Effector memory CD8-positive, alpha-beta T cell (primary cell): ENCODE measurements around the gene BBS9.

ENCODE experiments used
- ATAC-seq: fragments of 150-1000 bp; cut with Tn5 transposase; replicated peaks from 2 replicates; pipeline ENCODE4 v1.10.0; 2021; ENCODE audit warnings: mild to moderate bottlenecking, moderate library complexity
- DNase-seq, 3 experiments: peaks; one replicate each; pipeline ENCODE4 v3.0.0; 2021
- H3K27ac Mint-ChIP-seq, 2 donors: one replicate each; pipeline ENCODE4 v1.8.0; 2022; ENCODE audit warnings: mild to moderate bottlenecking in 2 of 2, mixed read lengths in 2 of 2, moderate library complexity in 2 of 2
- H3K27me3 Mint-ChIP-seq, 2 donors: one replicate each; pipeline ENCODE4 v1.8.0; 2022; ENCODE audit warnings: mixed read lengths in 2 of 2
- H3K36me3 Mint-ChIP-seq: one replicate; pipeline ENCODE4 v1.8.0; 2022; ENCODE audit warnings: mild to moderate bottlenecking, moderate library complexity, mixed read lengths; ENCODE audit not compliant: insufficient read depth
- H3K4me1 Mint-ChIP-seq, 2 donors: one replicate each; pipeline ENCODE4 v1.8.0; 2022; ENCODE audit warnings: low read depth in 2 of 2, mixed read lengths in 2 of 2
- H3K4me3 Mint-ChIP-seq, 2 donors: one replicate each; pipeline ENCODE4 v1.8.0; 2022; ENCODE audit warnings: mild to moderate bottlenecking in 2 of 2, mixed read lengths in 2 of 2, moderate library complexity in 2 of 2
- H3K9me3 Mint-ChIP-seq, 2 donors: one replicate each; pipeline ENCODE4 v1.8.0; 2022; ENCODE audit warnings: mixed read lengths in 2 of 2

Gene BBS9

DNA sequence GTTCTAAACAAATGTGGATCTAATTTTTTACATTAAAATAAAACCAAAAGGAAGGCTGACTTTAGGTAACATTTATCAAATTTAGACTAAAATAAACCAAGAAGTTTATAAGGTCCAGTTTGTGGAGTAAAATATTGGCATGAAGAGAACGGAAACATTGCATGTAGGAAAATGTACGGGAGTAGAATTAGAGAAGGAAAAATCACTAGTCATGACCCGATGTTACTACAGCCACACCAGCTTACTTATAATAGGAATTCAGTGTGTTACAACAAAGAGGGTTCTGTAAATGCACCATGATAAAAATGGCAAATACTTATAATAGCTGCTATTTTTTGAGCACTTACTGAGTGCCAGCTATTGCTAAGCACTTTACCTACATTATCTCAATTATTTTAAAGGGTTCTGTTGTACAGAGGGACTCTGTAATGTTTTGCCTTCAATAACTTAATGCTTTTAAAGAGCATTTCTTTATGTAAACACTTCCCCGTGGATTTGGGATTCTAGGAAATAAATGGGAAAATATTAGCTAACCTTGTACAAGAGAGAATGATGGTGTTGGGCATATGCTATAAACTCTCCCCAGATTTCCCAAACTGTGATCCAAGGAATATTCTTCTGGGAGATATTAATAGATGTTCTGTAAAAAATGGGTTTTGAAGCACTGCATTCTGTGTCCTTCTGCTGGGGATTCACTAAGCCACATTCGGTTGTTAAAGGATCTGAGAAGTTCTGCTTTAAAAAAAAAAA is 296.7 kb downstream of the BBS9 start:
- Mint-ChIP-seq H3K9me3 (no peaks in the 10 kb centered on the region), H3K27me3 (no peaks in the 10 kb centered on the region), H3K27ac (no peak overlapping the region), H3K4me1 (no peaks in the 10 kb centered on the region), H3K4me3 (no peak overlapping the region), H3K36me3 (no peaks in the 10 kb centered on the region)
- DNase-seq (no peak), ATAC-seq (no peak)

DNA sequence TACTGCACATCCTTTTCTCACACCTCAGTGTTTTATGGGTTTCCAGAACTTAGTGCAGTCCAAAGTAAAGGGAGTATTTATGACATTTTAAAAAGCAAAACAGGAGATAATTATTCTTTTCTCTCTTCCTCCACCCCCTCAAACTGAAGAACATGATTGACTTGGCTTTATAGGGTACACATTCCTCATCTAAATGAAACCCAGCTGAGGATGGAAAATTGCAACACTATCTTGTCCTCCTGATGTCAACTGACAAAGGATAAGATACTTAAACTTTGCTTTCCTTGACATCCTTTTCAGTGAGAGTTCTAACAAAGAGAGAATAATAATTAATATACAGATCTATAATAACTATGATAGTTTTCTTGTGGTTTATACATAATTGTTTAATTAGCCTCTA is 299.1 kb downstream of the BBS9 start:
- Mint-ChIP-seq H3K4me1 (no peaks in the 10 kb centered on the region), H3K27me3 (no peaks in the 10 kb centered on the region), H3K9me3 (no peaks in the 10 kb centered on the region), H3K27ac (no peak overlapping the region), H3K36me3 (no peaks in the 10 kb centered on the region), H3K4me3 (no peak overlapping the region)
- DNase-seq (no peak), ATAC-seq (no peak)

DNA sequence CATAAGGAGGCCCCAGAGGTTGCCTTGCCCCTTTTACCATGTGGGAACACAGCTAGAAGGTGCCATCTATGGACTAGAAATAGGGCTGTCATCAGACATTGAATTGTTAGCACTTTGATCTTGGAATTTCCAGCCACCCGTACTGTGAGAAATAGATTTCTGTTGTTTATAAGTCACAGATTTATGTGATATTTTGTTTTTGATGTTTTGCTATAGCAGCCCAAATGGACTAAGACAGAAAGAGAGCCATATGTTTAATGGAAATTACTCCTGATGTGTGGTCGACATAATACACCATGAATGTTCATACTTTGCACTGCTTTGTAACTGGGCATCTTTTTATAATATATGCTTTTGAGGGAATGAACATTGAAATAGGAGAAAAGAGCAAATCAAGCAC is 302.2 kb downstream of the BBS9 start:
- H3K9me3 Mint-ChIP-seq = no peaks in the 10 kb centered on the region
- no peaks in the 10 kb centered on the region for H3K4me1 Mint-ChIP-seq
- H3K27me3 Mint-ChIP-seq = no peaks in the 10 kb centered on the region
- no peak overlapping the region for H3K4me3 Mint-ChIP-seq
- DNase-seq (no peak), ATAC-seq (no peak)
- H3K36me3 Mint-ChIP-seq = no peaks in the 10 kb centered on the region
- no peak overlapping the region for H3K27ac Mint-ChIP-seq

DNA sequence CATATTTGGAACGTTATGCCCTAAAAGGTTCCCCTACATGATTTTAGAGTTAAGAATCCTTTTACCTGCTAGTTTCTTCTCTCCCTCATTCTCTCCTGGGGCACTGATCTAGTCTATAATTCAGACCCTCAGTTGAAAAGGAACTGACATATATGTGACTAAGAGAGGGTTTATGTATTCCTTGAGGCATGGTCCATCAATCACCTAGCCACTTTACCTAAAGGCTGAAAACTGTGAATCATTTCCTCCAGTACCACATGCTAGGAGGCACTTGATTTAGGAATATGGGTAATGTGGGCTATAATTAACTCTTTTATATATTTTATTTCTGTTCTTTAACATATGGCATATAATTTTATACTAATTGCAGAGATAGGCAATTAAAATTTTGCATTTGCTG is 303.5 kb downstream of the BBS9 start:
- H3K27ac Mint-ChIP-seq = no peak overlapping the region
- H3K4me1 Mint-ChIP-seq = no peaks in the 10 kb centered on the region
- ATAC-seq (no peak), DNase-seq (no peak)
- H3K27me3 Mint-ChIP-seq = no peaks in the 10 kb centered on the region
- H3K4me3 Mint-ChIP-seq = no peak overlapping the region
- no peaks in the 10 kb centered on the region for H3K9me3 Mint-ChIP-seq
- no peaks in the 10 kb centered on the region for H3K36me3 Mint-ChIP-seq

DNA sequence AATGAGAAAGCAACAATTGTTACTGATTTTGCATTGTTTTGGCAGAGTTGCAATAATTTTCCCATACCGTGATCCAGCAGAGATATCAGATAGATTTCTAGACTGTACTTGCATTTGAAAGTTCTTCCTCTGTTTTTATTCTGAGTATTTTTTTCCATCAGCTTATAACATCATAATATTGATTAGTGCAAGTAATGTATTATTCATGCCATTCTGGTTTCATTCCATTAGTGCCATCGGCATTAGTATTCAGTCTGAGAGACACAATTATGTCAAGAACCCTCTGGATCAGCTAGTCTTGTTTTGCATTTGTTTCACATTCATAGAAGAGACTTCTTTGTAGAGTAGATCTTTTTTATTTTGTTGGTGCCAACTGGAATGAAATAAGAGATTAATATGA is 304.0 kb downstream of the BBS9 start:
- Mint-ChIP-seq H3K27me3 (no peaks in the 10 kb centered on the region), H3K4me1 (no peaks in the 10 kb centered on the region), H3K36me3 (no peaks in the 10 kb centered on the region), H3K4me3 (no peak overlapping the region), H3K9me3 (no peaks in the 10 kb centered on the region), H3K27ac (no peak overlapping the region)
- ATAC-seq (no peak), DNase-seq (no peak)

DNA sequence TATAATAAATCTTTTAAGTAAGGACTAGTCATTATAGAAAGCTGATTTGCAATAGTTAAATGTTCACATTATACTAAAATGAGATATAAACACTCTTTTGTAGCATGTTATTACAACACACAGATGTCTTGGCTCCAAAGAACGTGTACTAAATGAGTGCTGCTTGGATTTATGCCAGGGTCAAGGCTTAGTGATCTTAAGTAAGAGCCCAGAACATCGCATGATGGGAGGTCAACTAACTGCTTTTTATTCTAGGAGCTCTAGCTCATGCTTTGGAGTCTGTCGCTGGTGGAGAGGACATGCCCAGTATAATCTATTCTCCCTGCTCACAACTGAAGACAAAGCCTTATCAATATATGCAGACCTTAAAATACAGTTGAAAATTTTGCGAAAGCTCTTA is 315.1 kb downstream of the BBS9 start:
- Mint-ChIP-seq H3K36me3 (no peaks in the 10 kb centered on the region), H3K27me3 (no peaks in the 10 kb centered on the region), H3K27ac (no peak overlapping the region), H3K9me3 (no peaks in the 10 kb centered on the region), H3K4me3 (no peak overlapping the region), H3K4me1 (peaks cover 5 to 10% of the 10 kb centered on the region in 2 donors)
- no peak for DNase-seq
- ATAC-seq = no peak

DNA sequence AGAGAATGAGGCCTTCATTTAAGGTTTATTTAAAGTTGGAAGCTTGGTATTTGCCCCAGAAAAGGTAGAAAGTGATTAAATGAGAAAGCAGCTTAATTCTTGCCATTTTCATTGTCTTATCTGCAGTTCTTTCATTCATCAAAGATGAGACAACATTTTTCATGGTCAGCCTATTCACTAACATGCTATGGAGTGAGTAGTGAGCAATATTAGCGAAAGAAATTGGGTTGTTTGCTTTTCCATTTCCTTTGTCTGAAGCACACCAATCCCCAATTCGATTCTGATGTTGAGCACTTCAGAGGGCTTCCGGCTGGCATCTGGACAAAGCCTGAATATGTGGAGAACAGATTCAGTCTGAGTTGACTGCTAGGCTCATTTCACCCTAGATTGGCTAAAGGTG is 317.2 kb downstream of the BBS9 start:
- no peak overlapping the region for H3K4me3 Mint-ChIP-seq
- peaks cover 8 to 14% of the 10 kb centered on the region in 2 donors for H3K4me1 Mint-ChIP-seq
- no peaks in the 10 kb centered on the region for H3K9me3 Mint-ChIP-seq
- H3K27me3 Mint-ChIP-seq = no peaks in the 10 kb centered on the region
- H3K27ac Mint-ChIP-seq = no peak overlapping the region
- no peak for DNase-seq
- H3K36me3 Mint-ChIP-seq = no peaks in the 10 kb centered on the region
- ATAC-seq = no peak

DNA sequence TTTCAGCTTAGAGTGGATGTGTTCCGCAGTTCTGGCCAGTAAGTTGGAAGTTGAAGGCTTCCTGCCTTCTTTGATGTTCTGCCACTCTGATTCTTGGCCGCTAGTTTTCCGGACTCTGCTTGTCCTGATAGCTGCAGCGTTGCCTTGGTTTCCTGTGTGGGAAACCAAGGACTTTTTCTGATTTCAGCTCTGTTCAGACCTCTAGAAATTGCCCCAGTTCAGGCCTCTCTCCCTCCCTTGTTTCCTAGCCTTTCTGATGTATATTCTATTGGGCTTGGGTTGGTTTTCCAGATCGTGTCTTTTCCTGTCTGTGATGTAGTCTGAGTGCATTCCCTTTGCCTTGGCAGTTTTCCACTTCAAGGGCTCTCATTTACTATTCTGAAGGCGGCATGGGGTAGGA is 318.7 kb downstream of the BBS9 start:
- no peak for ATAC-seq
- Mint-ChIP-seq H3K27me3 (no peaks in the 10 kb centered on the region), H3K9me3 (no peaks in the 10 kb centered on the region), H3K4me1 (peaks cover 8 to 14% of the 10 kb centered on the region in 2 donors), H3K27ac (no peak overlapping the region), H3K36me3 (no peaks in the 10 kb centered on the region), H3K4me3 (no peak overlapping the region)
- DNase-seq = no peak

DNA sequence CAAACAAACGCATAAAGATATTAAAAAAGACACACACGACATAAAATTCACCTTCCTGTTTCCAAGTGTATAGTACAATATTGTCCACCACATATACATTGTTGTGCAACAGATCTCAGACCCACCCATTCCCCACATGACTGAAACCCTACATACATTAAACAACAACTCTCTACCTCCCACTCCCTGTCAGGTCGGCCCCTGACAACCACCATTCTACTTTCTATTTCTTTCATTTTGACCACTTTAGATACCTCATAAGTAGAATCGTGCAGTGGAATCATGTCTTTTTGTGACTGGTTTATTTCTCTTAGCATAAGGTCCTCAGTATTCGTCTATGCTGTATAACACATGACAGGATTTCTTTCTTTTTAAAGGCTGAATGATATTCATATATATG is 320.5 kb downstream of the BBS9 start:
- Mint-ChIP-seq H3K27ac (no peak overlapping the region), H3K4me1 (peaks cover 8 to 14% of the 10 kb centered on the region in 2 donors), H3K36me3 (no peaks in the 10 kb centered on the region), H3K27me3 (no peaks in the 10 kb centered on the region), H3K4me3 (no peak overlapping the region), H3K9me3 (no peaks in the 10 kb centered on the region)
- ATAC-seq (no peak), DNase-seq (no peak)

DNA sequence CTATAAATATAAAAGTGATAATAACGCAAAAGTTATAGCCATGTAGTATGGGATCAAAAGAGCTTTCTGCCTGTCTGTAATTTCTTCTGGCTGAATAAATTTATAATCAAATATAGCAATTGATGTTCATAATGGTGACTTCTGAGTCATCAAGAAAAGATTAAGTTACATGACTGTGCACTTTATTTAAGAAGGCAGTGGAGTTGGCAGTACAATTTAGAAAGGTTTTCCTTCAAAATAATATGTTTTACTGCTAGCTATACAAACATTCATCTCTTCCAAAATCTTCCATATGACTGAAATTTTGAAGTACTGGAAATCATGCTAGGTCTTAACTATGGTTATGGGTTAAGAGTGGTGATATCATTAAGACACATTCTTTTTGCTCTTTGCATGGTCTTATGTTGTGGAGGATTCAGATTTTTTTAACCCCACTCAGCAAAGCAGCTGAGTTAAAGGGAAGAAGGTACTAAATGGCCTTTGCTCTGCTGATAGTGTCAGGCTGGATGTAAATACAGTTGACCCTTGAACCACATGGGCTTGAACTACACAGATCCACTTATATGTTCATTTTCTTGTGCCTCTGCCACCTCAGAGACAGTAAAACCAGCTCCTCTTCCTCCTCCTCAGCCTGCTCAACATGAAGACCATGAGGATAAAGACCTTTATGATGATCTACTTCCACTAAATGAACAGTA is 323.6 kb downstream of the BBS9 start:
- peaks cover 3 to 7% of the 10 kb centered on the region in 2 donors for H3K4me1 Mint-ChIP-seq
- H3K36me3 Mint-ChIP-seq = no peaks in the 10 kb centered on the region
- no peak for ATAC-seq
- H3K27me3 Mint-ChIP-seq = no peaks in the 10 kb centered on the region
- no peaks in the 10 kb centered on the region for H3K9me3 Mint-ChIP-seq
- no peak overlapping the region for H3K4me3 Mint-ChIP-seq
- no peak overlapping the region for H3K27ac Mint-ChIP-seq
- DNase-seq = no peak

DNA sequence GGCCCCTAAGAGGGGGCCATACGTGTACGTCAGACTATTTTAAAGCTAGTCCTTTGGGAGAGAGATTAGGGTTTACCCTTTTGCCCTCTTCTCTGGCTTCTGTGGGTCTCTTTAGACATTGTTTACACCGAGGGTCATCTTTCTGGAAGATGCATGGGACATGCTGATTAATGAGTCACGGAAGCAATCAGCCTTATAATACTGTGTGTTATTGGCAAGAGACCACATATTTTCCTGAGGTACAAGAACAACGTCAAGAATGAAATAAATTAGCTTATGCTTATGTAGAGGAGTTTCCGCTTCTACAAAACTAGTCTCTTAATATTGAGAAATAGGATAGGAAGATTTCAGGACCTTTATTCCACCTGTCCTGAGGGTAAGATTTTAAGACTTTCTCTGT is 327.7 kb downstream of the BBS9 start:
- DNase-seq = no peak

DNA sequence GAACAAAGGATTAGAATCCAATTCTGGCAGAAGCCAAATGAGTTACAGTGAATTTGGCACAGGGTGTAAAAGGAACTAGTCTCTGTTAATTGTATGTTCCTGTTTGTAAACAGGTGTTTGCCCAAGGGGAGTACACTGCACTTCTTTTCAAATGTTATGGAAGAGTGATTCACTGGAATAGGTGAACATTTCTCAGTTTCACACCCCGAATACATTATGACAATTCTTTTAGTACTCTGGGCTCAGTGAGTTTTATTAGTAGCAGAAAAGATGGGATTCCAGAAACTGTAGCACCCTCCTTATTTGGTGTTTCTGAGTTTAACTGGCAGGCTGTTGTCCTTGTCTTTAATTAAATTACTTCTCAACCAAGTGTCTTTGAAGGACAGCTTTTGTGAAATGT is 329.2 kb downstream of the BBS9 start:
- Mint-ChIP-seq H3K36me3 (no peaks in the 10 kb centered on the region), H3K4me3 (no peak overlapping the region), H3K9me3 (no peaks in the 10 kb centered on the region), H3K27ac (no peak overlapping the region), H3K4me1 (no peaks in the 10 kb centered on the region), H3K27me3 (no peaks in the 10 kb centered on the region)
- ATAC-seq (no peak), DNase-seq (no peak)

More for the DNA sequence above, 327.7 kb downstream of the BBS9 start:
- no peaks in the 10 kb centered on the region for H3K27me3 Mint-ChIP-seq
- H3K27ac Mint-ChIP-seq = no peak overlapping the region
- no peaks in the 10 kb centered on the region for H3K36me3 Mint-ChIP-seq
- H3K4me3 Mint-ChIP-seq = no peak overlapping the region
- ATAC-seq = no peak
- no peaks in the 10 kb centered on the region for H3K4me1 Mint-ChIP-seq
- H3K9me3 Mint-ChIP-seq = no peaks in the 10 kb centered on the region

DNA sequence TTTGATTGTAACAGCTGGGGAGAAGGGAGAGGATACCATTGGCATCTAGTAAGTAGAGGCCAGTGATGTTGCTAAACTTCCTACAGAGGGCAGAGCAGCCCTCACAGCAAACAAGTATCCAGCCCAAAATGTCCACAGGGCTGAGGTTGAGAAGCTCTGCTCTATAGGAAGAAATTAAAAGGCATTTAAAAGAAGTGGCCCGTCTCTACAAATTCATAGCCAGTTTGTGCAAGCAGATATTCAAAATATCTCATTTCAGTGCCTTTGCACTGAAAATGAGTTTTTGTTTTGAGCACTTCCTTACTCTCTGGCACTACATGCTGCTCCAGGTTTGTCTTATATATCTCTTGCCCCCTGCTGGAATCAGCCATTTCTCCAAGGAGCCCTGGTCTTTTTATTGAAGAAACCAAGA is 330.0 kb downstream of the BBS9 start:
- DNase-seq (no peak), ATAC-seq (no peak)
- no peak overlapping the region for H3K4me3 Mint-ChIP-seq
- H3K4me1 Mint-ChIP-seq = no peaks in the 10 kb centered on the region
- no peaks in the 10 kb centered on the region for H3K27me3 Mint-ChIP-seq
- no peak overlapping the region for H3K27ac Mint-ChIP-seq
- no peaks in the 10 kb centered on the region for H3K36me3 Mint-ChIP-seq
- H3K9me3 Mint-ChIP-seq = no peaks in the 10 kb centered on the region

DNA sequence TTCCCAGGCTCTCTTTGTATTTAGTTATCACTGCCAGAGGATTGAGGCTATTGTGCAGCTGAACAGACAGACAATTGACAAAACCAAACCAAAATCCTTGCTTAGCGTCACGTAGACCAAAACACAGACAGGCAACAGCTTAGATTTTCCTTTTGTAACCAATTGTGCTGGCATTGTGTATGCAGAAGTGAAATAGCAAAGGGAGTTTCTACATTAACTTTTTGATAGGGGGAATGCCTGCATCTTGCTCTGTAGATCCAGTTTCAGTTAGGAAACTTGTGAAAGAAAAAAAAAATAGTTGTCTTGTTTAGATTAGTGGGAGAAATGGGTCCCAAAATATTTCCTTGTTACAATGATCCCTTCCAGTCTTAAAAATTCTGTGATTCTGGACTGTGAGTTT is 333.8 kb downstream of the BBS9 start:
- Mint-ChIP-seq H3K27me3 (no peaks in the 10 kb centered on the region), H3K4me3 (no peak overlapping the region), H3K36me3 (no peaks in the 10 kb centered on the region), H3K27ac (no peak overlapping the region), H3K4me1 (peaks cover 0 to 3% of the 10 kb centered on the region in 2 donors), H3K9me3 (peaks cover 0 to 6% of the 10 kb centered on the region in 2 donors)
- ATAC-seq (no peak), DNase-seq (no peak)
